ENCODE measurements around the gene FGF14.

Gene FGF14

DNA sequence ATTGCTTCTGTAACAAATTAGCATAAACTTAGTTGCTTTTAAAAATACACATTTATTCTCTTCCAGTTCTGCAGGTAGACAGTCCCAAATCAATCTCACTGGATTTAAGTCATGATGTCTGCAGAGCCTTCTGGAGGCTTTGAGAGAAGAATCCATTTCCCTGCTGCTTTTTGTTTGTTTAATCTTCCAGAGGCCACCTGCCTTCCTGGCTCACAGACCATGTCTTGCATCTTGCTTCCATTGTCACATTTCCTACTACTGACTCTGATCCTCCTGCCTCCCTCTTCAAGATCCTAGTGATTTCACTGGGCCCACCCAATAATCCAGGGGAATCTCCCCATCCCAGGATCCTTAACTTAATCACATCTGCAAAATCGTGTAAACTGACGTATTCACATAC lies 476.1 kb downstream of the FGF14 start:
- no peak for DNase-seq (ENCODE audit: low read depth)

DNA sequence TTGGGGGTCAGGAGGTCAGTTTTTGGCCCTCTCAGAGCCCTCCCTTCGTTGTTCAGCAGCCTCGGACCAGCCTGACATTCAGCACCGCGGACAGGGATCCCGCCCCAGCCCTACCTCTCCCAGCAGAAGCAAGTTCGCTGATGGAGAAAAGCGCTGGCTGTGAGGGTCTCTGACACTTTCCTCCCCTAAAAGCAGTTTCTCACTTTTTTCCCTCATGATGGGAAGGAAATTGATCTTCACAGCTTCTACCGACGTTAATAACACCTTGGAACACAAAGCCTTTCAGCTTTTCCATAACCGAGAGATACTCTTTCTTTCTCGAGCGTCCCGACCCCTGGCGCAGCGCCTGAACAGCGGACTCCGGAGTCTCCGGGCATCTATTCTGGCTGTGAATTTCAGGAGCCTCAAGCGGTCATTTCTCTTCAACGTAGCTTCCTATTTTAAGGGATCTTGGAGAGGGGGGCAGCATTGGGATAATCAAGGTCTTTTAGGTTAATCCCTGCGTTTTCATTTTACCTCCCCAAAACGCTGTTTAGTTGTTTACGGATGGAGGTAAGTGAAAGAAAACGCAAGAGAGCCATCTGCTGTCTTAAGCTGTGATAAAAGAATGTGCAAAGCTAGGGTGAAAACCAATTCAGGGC lies 482.2 kb downstream of the FGF14 start:
- no peak for DNase-seq (ENCODE audit: low read depth)

DNA sequence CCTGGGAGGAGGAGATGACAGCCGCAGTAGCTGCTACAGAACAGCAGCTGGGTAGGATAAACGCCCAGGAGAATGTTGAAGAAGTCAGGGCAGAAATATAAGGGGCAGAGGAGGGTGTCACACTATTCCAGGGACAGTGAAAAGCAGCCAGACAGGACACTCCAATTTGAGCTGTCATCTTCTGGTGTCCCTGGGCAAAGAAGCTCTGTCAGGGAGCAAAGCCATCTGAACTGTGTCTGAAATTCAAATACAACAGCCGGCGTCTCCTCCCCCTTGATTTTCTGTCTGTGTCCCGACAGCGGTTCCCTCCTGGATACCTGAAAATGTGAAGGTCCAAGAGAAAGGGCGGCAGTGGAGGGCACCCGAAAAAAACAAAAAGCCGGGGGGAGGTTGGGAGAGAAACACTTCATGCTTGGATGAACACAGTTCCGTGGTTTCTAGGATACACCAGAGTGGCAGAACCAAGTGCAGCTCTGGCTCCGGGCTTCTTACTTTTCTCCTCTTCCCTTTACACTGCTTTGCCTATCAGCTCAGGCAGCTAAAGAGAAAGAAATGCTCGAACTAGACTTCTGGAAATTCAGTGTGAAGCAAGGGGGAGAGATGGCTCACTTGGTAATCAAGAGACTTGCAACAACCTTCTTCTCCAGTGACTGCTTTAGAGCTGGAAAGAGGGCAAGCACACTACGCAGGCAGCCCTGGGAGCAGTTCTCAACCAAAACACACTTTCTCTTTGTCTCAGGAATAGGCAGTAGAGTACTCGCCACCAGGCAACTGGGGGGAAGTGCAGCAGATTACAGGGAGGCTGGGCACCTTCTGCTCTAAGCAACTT lies 483.8 kb downstream of the FGF14 start:
- no peak for DNase-seq (ENCODE audit: low read depth)

DNA sequence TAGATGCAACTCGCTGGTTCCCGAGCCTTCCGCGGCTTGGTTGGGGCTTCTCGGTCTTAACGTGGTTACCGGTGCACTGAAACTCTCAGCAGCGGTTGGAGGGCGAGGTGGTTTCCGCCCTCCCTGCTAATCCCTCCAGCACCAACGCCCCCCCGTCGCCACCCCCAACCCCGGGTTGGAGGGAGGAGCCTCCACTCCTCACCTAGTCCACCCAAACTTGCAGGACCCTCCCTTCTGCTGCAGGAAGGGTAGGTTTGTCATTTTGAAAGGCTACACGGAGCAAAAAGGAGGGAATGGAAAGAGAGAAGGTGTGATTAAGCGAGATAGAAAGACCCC lies 484.4 kb downstream of the FGF14 start:
- no peak for DNase-seq (ENCODE audit: low read depth)

DNA sequence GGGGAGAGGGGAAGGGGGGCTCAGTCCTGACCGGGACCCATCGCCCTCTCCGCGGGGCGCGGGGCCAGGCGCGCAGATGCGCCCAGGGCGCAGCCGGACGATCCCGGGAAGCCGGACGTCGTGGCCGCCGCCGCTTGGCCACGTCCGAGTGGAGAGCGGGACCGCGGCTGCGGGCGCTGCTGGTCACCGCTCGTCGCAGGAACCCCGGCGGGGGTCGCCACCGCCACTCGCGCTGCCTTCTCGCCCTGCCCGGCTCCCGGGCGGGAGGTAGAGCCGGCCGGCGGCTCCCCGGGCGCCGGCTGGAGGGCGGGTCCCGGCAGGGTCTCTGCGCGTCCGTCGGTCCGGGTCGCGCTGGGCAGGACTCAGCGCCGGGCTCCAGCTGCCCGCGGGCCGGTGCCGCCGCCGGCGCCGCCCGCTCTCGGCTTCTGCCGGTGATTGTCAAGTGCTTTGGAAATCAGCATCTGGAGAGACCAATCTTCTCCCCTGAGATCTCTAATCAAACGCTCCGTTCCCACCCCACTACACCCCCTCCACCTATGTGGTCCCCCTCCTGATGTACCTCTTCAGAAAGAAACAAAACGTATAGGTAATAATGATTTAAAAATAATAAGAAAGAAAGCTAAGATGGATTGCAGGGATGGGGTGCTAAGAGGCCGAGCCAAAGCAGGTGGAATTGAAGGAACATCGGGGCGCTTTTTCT lies 484.9 kb downstream of the FGF14 start:
- DNase-seq (ENCODE audit: low read depth) = no peak

DNA sequence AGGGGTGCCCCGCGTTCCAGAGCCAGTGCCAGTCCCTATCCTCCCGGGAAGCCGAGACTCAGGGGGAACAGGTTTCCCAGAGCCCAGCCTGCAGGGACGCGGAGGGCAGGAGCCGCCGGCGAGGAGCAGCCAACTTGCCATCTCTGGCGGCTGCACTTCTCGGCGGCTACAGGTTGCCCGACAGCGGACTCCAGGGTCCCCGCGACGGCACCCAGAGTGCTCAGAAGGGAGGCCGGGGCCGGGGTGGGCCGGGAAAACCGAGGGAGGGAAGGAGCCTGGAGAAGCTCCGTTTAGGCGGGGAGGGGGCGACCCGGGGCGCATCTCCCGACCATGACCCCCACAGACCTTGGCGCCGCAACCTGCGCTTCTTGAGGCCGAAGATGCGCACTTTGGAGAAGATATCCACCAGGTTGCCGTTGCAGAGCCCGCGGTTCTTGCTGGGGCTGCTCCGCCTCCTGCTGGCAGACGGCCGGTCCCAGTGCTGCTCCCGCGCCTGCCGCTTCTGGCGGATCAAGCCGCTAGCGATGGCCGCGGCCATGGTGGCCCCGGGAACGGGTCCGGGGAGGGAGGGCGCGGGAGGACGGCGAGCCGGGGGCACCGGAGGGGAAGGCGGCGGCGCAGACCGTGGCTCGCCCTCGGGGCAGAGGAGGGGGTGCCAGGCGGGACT lies 485.6 kb downstream of the FGF14 start:
- DNase-seq (ENCODE audit: low read depth) = no peak

DNA sequence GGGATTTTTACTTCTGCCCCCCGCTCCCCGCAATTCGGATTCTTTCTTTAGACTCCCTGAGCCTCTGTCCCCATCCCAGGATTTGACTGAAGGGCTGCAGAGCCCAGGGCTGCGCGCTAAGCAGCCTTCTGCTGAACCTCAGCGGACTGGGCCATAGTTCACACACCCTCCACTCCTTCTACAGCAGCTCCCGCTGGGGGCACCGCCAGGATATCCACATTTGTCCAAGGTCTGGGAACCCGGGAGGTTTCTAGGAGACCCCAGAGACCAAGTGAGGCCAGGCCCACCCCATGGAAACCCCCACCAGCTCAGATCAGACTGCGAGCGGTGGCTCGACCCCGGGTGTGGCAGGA lies 486.1 kb downstream of the FGF14 start:
- DNase-seq (ENCODE audit: low read depth) = no peak

DNA sequence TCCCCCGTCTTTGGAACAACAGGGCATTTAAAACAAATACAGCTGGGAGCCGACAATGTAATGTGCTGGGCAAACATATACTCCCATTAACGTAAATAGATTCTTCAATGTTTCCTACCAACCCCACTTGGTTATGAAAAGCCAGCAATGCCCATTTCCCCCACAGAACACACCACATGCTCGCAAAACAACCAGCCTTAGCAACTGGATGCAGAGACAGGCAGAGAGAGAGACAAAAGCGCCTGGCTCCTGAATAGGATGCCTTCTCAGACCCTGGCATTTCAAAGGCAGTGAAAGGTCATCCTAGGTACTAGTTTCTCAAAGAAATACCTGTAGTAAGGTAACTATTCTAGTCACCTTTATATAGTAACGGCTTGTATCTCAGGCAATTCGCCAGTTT lies 486.5 kb downstream of the FGF14 start:
- DNase-seq (ENCODE audit: low read depth) = no peak

DNA sequence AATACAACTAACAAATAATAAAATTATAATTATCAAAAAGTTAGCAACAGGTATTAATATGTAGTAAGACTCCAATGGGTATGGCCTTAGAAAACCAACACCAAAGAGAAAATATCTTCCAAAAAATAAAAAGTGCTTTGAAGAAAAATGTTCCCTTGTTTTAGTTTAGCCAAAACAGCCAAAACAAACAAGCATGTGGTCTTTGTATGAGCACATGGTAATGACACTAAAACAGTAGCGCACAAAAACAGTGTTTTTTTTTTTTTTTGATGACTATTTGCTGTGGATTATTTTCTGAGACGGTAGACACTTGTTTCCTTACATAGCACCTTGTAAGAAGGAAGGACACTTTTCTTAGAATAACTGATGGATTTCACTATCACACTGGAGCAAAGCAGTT lies 490.1 kb downstream of the FGF14 start:
- no peak for DNase-seq (ENCODE audit: low read depth)

DNA sequence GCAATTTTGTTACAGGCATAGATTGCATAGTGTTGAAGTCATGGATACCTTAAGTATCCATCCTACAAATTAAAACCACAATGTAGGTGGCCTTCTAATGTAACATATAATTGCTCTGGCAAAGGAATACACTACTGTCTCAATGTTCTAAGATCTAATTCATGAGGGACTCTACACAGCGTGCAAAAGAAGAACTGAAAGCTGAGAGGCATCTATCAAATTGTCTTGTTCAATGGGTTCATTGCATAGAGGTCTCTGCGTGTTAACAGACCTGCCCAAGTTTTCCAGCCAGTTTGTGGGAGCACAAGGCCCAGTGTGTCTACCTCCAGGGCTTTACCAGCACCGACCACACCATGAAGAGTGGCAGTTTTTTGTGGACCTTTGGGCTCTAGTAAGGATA lies 498.0 kb downstream of the FGF14 start:
- DNase-seq (ENCODE audit: low read depth) = no peak

DNA sequence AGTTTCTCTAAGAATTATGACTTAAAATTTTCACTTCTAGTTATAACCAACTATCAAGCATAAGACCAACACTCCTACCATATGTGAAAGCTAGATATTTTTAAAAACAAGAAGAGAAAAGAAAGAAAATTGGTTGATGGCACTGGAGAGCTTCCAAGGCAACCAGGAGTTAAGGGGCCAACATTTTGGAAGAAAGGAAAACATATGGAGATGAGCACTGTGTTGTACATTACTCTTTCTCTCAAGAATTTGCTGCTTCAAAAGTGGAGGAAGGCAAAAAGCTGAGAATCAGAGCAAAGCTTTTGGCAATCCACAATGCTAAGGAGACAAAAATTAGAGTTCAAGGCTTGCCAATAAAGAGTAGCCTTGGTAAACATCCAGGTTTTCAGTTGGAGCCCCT lies 503.2 kb downstream of the FGF14 start:
- DNase-seq (ENCODE audit: low read depth) = no peak

DNA sequence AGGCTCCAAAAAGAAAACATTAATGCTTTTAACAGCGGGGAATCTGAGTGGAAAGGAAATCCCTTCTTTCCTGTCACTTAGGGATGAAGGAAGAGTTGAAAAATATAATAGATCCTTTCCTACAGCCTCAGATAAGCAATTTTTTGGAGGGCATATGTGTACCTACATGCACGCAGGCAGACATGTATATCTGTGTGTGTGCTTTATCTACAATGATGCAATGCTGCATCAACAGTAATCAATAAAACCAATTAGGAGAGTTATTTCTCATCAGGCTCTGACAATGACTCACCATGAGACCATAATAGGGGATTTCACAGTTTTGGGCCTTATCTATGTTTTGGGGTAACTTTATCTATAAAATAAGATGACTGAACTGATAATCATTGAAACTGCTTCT lies 505.3 kb downstream of the FGF14 start:
- no peak for DNase-seq (ENCODE audit: low read depth)

DNA sequence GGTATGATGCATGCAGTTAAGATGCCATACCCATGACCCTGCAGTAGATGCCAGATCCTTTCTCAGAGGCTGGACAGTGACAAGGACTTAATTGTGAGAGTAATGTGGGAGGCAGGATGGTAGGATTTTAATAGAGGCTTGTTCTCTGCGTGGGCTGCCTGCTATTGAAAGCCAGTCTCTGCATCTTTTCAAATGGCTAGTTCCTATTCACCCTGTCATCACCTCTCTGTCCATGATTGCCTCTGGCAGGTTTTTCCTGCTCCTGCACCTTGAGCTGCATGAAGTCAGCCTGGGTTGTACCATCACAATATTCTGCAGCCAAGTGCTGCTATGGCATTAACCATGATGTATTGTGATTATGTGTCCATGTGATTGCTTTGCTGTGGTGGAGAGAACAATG lies 508.8 kb downstream of the FGF14 start:
- no peak for DNase-seq (ENCODE audit: low read depth)

DNA sequence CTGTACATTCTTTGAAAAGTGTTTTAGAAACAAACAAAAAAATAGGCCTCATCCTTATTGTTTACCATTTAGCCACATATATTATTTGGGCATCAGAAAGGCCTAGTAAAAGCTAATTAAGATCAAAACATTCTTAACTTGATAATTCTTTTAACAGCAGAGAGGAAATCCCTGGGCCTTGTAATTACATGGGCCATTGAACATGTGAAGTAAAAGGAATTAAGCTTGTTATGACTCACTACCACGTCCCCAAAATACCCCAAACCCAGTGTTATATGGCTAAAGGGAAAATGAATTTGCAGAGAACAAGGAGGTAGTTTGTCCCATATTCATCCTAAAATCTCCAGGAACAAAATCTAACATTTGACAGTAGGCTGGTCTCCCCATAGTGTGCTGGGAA lies 509.6 kb downstream of the FGF14 start:
- no peak for DNase-seq (ENCODE audit: low read depth)

DNA sequence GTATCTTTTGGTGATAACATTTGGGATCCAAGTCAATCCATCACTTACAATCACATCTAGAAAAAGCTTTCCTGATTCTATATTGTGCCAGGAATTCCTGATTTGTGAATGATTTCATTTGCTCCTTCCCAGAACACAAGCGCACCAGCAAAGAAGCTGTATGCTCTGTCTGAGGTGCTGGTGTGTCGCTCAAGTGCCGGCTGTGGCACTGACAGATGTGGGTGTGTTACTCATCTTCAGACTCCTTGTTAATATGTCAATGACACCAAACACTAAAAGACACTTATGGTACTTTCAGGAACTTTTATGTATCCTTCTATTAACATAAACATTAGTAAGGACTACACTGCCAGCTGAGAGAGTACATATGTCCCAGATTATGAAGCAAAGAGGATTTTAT lies 520.3 kb downstream of the FGF14 start:
- DNase-seq (ENCODE audit: low read depth) = no peak

DNA sequence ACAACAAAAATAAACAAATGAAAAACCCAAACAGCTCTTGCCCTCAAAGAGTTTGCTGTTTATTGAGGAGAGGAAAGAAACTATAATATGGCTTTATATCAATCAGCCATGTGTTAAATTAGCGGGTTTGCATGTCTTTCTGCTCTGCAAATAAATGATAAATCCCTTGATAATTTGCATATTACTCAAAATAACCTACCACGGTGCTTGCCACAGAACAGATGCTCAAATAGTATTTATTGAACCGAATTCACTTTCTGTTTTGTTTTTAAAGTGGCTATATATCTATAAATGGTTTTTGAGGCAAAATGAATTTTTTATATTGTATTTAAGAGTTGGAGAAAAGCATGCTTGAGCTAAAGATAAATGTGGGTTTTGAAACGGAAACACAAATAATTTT lies 521.3 kb downstream of the FGF14 start:
- no peak for DNase-seq (ENCODE audit: low read depth)

DNA sequence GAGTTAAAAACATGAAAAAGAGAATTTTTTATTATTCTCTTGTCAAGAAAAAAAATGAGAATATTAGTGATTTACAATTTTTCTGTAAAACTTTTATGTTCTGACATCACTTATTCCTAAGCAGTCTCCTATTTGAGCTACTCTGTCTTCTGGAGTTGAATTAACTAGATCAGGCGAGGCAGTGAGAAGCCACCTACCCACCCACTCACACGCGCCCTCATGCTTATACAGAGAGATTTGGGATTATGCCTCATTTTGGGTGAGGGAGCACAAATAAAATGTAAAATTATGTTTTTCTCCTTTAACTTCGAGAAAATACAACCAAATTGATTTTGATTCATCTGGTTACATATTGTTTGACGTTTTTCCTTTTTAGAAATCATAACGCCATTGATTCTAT lies 524.9 kb downstream of the FGF14 start:
- no peak for DNase-seq (ENCODE audit: low read depth)

DNA sequence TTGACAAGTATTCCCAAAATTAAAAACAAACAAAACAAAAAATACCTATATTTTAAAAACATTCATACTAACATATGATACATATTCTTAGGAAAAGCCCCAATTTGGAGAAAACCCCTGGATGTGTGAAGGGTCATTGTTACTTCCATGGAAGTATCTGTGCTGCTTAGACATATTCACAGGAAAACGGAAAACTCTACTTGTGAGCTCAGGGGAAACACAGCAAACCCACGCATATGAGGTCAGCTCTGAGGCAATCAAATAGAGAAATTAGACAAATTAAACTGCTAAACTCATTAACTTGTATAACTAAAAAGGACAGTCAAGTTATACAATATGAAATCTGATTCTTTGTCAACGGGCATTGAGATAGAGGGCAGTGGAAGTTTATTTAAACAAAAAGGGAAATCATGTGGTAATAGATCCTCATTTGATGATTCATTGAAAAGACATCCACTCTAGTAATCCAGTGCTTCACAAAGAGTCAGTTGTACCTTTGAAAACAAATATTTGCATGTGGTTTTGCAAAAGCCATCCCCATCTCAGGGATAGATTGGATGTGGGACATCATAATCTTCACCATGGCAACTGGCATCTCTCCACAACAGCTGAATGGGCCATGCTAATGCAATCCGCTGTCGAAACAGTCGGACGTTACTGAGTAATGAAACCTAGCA lies 526.0 kb downstream of the FGF14 start:
- DNase-seq (ENCODE audit: low read depth) = no peak

DNA sequence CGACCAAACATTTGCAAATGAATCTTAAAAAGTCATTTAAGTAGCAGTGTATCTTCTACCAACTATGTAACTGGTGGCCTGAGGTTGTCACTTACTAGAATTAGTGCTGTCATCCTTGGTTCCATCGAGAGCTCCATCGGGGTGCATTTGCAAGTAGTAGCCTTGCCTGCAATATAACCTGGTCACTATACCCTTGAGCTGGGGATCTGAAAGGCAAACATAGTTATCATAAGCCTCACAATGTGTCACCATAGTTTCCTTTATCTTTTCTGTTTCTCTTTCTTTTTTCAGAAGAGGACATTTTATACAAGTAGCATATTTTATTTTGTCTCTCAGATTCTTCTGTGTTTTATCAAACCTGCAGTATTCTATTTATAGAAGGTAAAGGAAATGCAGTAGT lies 526.8 kb downstream of the FGF14 start:
- no peak for DNase-seq (ENCODE audit: low read depth)

DNA sequence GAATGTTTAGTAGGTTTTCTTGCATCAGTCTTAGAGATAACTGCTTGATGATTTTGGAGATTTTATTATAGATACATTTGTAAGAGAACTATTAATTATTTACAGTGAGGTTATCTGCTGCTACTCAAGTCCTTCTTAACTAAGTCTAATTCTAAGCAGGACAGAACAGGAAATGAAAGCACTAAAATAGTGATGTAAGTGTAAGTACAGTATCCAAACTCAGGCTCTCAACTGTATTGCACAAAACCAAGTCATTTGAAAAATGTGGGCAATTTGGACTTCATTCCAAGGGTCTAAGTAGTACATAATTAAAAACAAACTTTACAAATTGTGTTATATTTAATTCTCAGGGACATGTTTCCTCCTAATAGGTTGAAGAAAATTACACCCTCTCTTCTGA lies 532.3 kb downstream of the FGF14 start:
- no peak for DNase-seq (ENCODE audit: low read depth)

DNA sequence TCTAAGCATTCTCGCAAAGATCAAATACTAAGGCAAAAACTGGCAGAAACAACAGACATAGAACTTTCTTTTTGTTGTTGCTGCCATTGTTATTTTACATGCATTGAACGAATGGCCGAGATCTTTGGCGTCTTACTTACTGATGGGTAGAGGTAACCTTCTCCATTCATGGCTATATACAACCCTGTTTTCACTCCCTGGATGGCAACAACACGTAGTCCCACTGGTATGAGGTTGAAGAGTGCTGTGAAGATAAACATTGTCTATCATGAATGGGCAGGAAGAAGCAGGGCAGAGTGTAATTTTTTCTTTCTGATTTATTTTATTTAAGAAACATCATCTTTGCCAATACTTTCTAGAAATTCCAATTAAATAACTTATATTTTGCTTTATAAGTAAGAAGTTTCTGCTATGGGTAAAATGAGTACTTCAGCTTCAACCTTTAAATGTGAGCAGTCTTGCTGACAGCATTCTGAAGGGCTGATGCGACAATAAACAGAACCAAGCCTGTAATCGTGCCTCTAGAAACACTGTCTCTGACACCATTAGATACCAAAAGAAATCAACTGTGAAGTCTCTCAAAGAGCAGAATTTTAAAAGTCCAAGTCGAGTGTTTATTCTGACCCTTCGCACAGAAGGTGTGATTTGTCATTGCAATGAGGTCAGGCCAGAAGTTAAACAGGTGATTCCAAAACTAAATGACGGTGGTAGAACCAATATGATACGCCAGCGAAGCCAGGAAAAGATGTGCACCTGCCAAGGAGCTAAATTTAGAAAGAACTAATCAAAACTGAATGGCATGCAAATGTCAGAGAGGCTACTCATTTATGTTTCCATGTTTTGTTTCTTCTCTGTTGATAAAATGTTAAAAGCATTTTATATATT lies 533.0 kb downstream of the FGF14 start:
- DNase-seq (ENCODE audit: low read depth) = no peak

Measured in activated T-cell treated with anti-CD3 and anti-CD28 coated beads for 1 hour (primary cell).